ENCODE data around the gene SPRR2F. TPM values are rescaled to one million over a fixed set of nuclear protein-coding genes. Genes with fewer than 3 reads are reported as not detected.

Gene SPRR2F
- total and polyA plus RNA-seq, 2 donors (not counting 1 experiment from before 2014, with no cell fraction given): not detected

- Histone ChIP-seq H3K79me2 (ENCODE audit: control insufficient read depth, insufficient read depth, low read length) (no peaks in the 10 kb centered on the region), H4K20me1 (ENCODE audit: control insufficient read depth, extremely low read depth, insufficient read depth, low read length) (no peaks in the 10 kb centered on the region), H3K9ac (ENCODE audit: insufficient read depth, low read length) (no peak within 1 kb of the TSS), H2AFZ (ENCODE audit: low read length) (no peak within 1 kb of the TSS), H3K4me3 (replicated peaks in 1 of 4; ENCODE audit: control extremely low read depth in 1 of 4, insufficient read depth in 1 of 4, low read depth in 3 of 4, low read length in 4 of 4) (no peak within 1 kb of the TSS), H3K4me2 (ENCODE audit: extremely low read depth, insufficient read depth, low read length) (no peak within 1 kb of the TSS), H3K4me1 (ENCODE audit: control insufficient read depth, extremely low read depth, insufficient read depth, low read length) (no peaks in the 10 kb centered on the region), H3K36me3 (ENCODE audit: control insufficient read depth, insufficient read depth, low read length) (no peaks in the 10 kb centered on the region), H3K27me3 (ENCODE audit: control insufficient read depth, insufficient read depth, low read length) (no peaks in the 10 kb centered on the region), H3K27ac (ENCODE audit: insufficient read depth, low read length) (no peak within 1 kb of the TSS), H3K9me3 (ENCODE audit: control insufficient read depth, insufficient read depth, low read depth, low read length) (no peaks in the 10 kb centered on the region)
- TF ChIP-seq EZH2 (IDR thresholded peaks at IDR 0.05; ENCODE audit: low read length, missing control alignments): no peak
- DNase-seq (ENCODE audit: low read depth in 2 of 2): no peak
Observed at GRCh38 chr1:153150846-153151245, 37.5 kb upstream of the SPRR2F start, which contains the start of gene SPRR2G. TSS of gene SPRR2G (minus strand) at chr1:153150890. CDS start at chr1:153150110, 780 bp downstream.

- H3K79me2 ChIP-seq (ENCODE audit: control insufficient read depth, insufficient read depth, low read length): no peaks in the 10 kb centered on the region
- H3K27ac ChIP-seq (ENCODE audit: insufficient read depth, low read length): no peak overlapping the region
- H3K4me1 ChIP-seq (ENCODE audit: control insufficient read depth, extremely low read depth, insufficient read depth, low read length): no peaks in the 10 kb centered on the region
- H2AFZ ChIP-seq (ENCODE audit: low read length): no peak overlapping the region
- no peaks in the 10 kb centered on the region for H4K20me1 ChIP-seq (ENCODE audit: control insufficient read depth, extremely low read depth, insufficient read depth, low read length)
- no peaks in the 10 kb centered on the region for H3K36me3 ChIP-seq (ENCODE audit: control insufficient read depth, insufficient read depth, low read length)
- no peak for DNase-seq (ENCODE audit: low read depth in 2 of 2)
- no peak overlapping the region for H3K4me3 ChIP-seq (replicated peaks in 1 of 4; ENCODE audit: control extremely low read depth in 1 of 4, insufficient read depth in 1 of 4, low read depth in 3 of 4, low read length in 4 of 4)
- TF ChIP-seq CTCF (conservative IDR thresholded peaks at IDR 0.05 in 1 of 2, IDR thresholded peaks at IDR 0.05 in 1 of 2; ENCODE audit: low read depth in 1 of 2, low read length in 2 of 2) (no peak), EZH2 (IDR thresholded peaks at IDR 0.05; ENCODE audit: low read length, missing control alignments) (no peak)
- no peak overlapping the region for H3K9ac ChIP-seq (ENCODE audit: insufficient read depth, low read length)
- H3K9me3 ChIP-seq (ENCODE audit: control insufficient read depth, insufficient read depth, low read depth, low read length): no peaks in the 10 kb centered on the region
- H3K27me3 ChIP-seq (ENCODE audit: control insufficient read depth, insufficient read depth, low read length): no peaks in the 10 kb centered on the region
- no peak overlapping the region for H3K4me2 ChIP-seq (ENCODE audit: extremely low read depth, insufficient read depth, low read length)
Observed at GRCh38 chr1:153141377-153141776, 28.1 kb upstream of the SPRR2F start.

GRCh38 chr1:153140484-153140883 is 27.2 kb upstream of the SPRR2F start:
- Histone ChIP-seq H3K79me2 (ENCODE audit: control insufficient read depth, insufficient read depth, low read length) (no peaks in the 10 kb centered on the region), H3K27me3 (ENCODE audit: control insufficient read depth, insufficient read depth, low read length) (no peaks in the 10 kb centered on the region), H4K20me1 (ENCODE audit: control insufficient read depth, extremely low read depth, insufficient read depth, low read length) (no peaks in the 10 kb centered on the region), H3K4me1 (ENCODE audit: control insufficient read depth, extremely low read depth, insufficient read depth, low read length) (no peaks in the 10 kb centered on the region), H3K27ac (ENCODE audit: insufficient read depth, low read length) (no peak overlapping the region), H3K4me3 (replicated peaks in 1 of 4; ENCODE audit: control extremely low read depth in 1 of 4, insufficient read depth in 1 of 4, low read depth in 3 of 4, low read length in 4 of 4) (no peak overlapping the region), H3K9me3 (ENCODE audit: control insufficient read depth, insufficient read depth, low read depth, low read length) (no peaks in the 10 kb centered on the region), H3K4me2 (ENCODE audit: extremely low read depth, insufficient read depth, low read length) (no peak overlapping the region), H3K9ac (ENCODE audit: insufficient read depth, low read length) (no peak overlapping the region), H2AFZ (ENCODE audit: low read length) (no peak overlapping the region), H3K36me3 (ENCODE audit: control insufficient read depth, insufficient read depth, low read length) (no peaks in the 10 kb centered on the region)
- TF ChIP-seq EZH2 (IDR thresholded peaks at IDR 0.05; ENCODE audit: low read length, missing control alignments) (no peak), CTCF (conservative IDR thresholded peaks at IDR 0.05 in 1 of 2, IDR thresholded peaks at IDR 0.05 in 1 of 2; ENCODE audit: low read depth in 1 of 2, low read length in 2 of 2) (no peak)
- no peak for DNase-seq (ENCODE audit: low read depth in 2 of 2)

All from fibroblast of lung (primary cell).